Neural crest cell (in vitro differentiated cells): ENCODE measurements around the gene UVRAG. TPM values are rescaled to one million over a fixed set of nuclear protein-coding genes. Genes with fewer than 3 reads are reported as not detected.

Experiments used
- DNase-seq: peaks from one replicate; pipeline ENCODE4 v3.0.0; 2021; ENCODE audit warnings: low read depth, mixed read lengths, low spot score
- H3K27ac Mint-ChIP-seq: one replicate; pipeline ENCODE4 v1.8.0; 2021; ENCODE audit warnings: mild to moderate bottlenecking, mixed read lengths; ENCODE audit not compliant: unreplicated experiment
- H3K27me3 Mint-ChIP-seq: 2 replicates; pipeline ENCODE4 v1.8.0; 2021; ENCODE audit warnings: low read depth, mild to moderate bottlenecking, mixed read lengths
- H3K36me3 Mint-ChIP-seq: 2 replicates; pipeline ENCODE4 v1.8.0; 2021; ENCODE audit warnings: low read depth, mild to moderate bottlenecking, mixed read lengths
- H3K4me1 Mint-ChIP-seq: 2 replicates; pipeline ENCODE4 v1.8.0; 2021; ENCODE audit warnings: mixed read lengths
- H3K4me3 Mint-ChIP-seq: one replicate; pipeline ENCODE4 v1.8.0; 2021; ENCODE audit warnings: mild to moderate bottlenecking, mixed read lengths
- H3K9me3 Mint-ChIP-seq: 2 replicates; pipeline ENCODE4 v1.8.0; 2021; ENCODE audit warnings: mixed read lengths
- CTCF ChIP-seq: fragments of 200-600 bp; sonication (generic); conservative IDR thresholded peaks from 2 replicates; pipeline ENCODE4 v1.5.0; 2021; ENCODE audit warnings: antibody characterized with exemption, mild to moderate bottlenecking
- total RNA-seq: library from RNA; stranded (reverse); gene quantifications from 2 replicates; pipeline ENCODE4 v1.2.1, GENCODE V29; 2021

The UVRAG gene
- total RNA-seq, 1 donor from 2014 or later = 29.0 TPM

- Mint-ChIP-seq H3K36me3 (peaks cover 41% of the 10 kb centered on the region), H3K27ac (no peak overlapping the region), H3K27me3 (no peaks in the 10 kb centered on the region), H3K4me3 (no peak overlapping the region), H3K9me3 (peaks cover 12% of the 10 kb centered on the region), H3K4me1 (no peaks in the 10 kb centered on the region)
- no peak for TF ChIP-seq CTCF
- DNase-seq = no peak
Observed at GRCh38 chr11:76004400-76004799, 189.4 kb downstream of the UVRAG start.

GRCh38 chr11:76005756-76006155 lies 190.7 kb downstream of the UVRAG start:
- Mint-ChIP-seq H3K27ac (no peak overlapping the region), H3K4me3 (no peak overlapping the region), H3K36me3 (peaks cover 36% of the 10 kb centered on the region), H3K4me1 (no peaks in the 10 kb centered on the region), H3K27me3 (no peaks in the 10 kb centered on the region), H3K9me3 (peaks cover 9% of the 10 kb centered on the region)
- no peak for DNase-seq
- TF ChIP-seq CTCF = no peak

- Mint-ChIP-seq H3K36me3 (peaks cover 27% of the 10 kb centered on the region), H3K9me3 (peaks cover 3% of the 10 kb centered on the region), H3K27me3 (no peaks in the 10 kb centered on the region), H3K4me1 (no peaks in the 10 kb centered on the region), H3K27ac (no peak overlapping the region), H3K4me3 (no peak overlapping the region)
- DNase-seq = no peak
- no peak for TF ChIP-seq CTCF
Observed at GRCh38 chr11:76007166-76007565, 192.2 kb downstream of the UVRAG start.

GRCh38 chr11:76008474-76008873 lies 193.5 kb downstream of the UVRAG start:
- no peak for DNase-seq
- H3K9me3 Mint-ChIP-seq = no peaks in the 10 kb centered on the region
- peaks cover 25% of the 10 kb centered on the region for H3K36me3 Mint-ChIP-seq
- no peaks in the 10 kb centered on the region for H3K4me1 Mint-ChIP-seq
- no peak for TF ChIP-seq CTCF
- no peaks in the 10 kb centered on the region for H3K27me3 Mint-ChIP-seq
- H3K4me3 Mint-ChIP-seq = no peak overlapping the region
- no peak overlapping the region for H3K27ac Mint-ChIP-seq

- TF ChIP-seq CTCF = no peak
- no peak overlapping the region for H3K4me3 Mint-ChIP-seq
- no peak for DNase-seq
- H3K36me3 Mint-ChIP-seq = peaks cover 14% of the 10 kb centered on the region
- no peaks in the 10 kb centered on the region for H3K27me3 Mint-ChIP-seq
- H3K4me1 Mint-ChIP-seq = no peaks in the 10 kb centered on the region
- H3K27ac Mint-ChIP-seq = no peak overlapping the region
- H3K9me3 Mint-ChIP-seq = no peaks in the 10 kb centered on the region
Observed at GRCh38 chr11:76010051-76010450, 195.0 kb downstream of the UVRAG start.

GRCh38 chr11:76013526-76013925 lies 198.5 kb downstream of the UVRAG start:
- DNase-seq = no peak
- Mint-ChIP-seq H3K27me3 (no peaks in the 10 kb centered on the region), H3K4me3 (no peak overlapping the region), H3K36me3 (peaks cover 24% of the 10 kb centered on the region), H3K9me3 (peaks cover 6% of the 10 kb centered on the region), H3K27ac (no peak overlapping the region), H3K4me1 (no peaks in the 10 kb centered on the region)
- TF ChIP-seq CTCF = no peak
